ENCODE measurements around the gene STIL.
"Not testable (repeated sequence)": the region's sequence is repeated elsewhere in the genome, so short reads cannot be mapped to it uniquely, and the experiment has no call there.

DNA sequence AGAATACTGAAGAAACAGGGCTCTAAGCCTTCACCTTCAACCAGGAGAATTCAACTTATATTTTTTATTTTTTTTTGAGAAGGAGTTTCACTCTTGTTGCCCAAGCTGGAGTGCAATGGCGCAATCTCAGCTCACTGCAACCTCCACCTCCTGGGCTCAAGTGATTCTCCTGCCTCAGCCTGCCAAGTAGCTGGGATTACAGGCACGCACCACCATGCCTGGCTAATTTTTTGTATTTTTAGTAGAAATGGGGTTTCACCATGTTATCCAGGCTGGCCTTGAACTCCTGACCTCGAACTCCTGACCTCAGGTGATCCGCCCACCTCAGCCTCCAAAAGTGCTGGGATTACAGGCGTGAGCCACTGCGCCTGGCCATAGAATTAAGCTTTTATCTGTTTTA lies 19.1 kb downstream of the STIL start:
- TF ChIP-seq, protein P1, sequence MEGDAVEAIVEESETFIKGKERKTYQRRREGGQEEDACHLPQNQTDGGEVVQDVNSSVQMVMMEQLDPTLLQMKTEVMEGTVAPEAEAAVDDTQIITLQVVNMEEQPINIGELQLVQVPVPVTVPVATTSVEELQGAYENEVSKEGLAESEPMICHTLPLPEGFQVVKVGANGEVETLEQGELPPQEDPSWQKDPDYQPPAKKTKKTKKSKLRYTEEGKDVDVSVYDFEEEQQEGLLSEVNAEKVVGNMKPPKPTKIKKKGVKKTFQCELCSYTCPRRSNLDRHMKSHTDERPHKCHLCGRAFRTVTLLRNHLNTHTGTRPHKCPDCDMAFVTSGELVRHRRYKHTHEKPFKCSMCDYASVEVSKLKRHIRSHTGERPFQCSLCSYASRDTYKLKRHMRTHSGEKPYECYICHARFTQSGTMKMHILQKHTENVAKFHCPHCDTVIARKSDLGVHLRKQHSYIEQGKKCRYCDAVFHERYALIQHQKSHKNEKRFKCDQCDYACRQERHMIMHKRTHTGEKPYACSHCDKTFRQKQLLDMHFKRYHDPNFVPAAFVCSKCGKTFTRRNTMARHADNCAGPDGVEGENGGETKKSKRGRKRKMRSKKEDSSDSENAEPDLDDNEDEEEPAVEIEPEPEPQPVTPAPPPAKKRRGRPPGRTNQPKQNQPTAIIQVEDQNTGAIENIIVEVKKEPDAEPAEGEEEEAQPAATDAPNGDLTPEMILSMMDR (conservative IDR thresholded peaks at IDR 0.05 in 1 of 2, IDR thresholded peaks at IDR 0.05 in 1 of 2; ENCODE audit: extremely low read depth in 1 of 2, insufficient read depth in 1 of 2, low read depth in 1 of 2, low read length in 2 of 2): not testable (repeated sequence)
- TF ChIP-seq EZH2 (IDR thresholded peaks at IDR 0.05; ENCODE audit: borderline replicate concordance, low read length): not testable (repeated sequence)
